PC-9 (cell line): Measurements from ENCODE around the gene FGF22. TPM values are rescaled to one million over a fixed set of nuclear protein-coding genes. Genes with fewer than 3 reads are reported as not detected.
"Not testable (repeated sequence)": the region's sequence is repeated elsewhere in the genome, so short reads cannot be mapped to it uniquely, and the experiment has no call there.

Source experiments
- BruUV-seq: library from RNA; stranded (reverse); fragments of 400-500 nt; replicated peaks from 2 replicates; lab custom pipeline; 2021; lab: Mats Ljungman, UMichigan
- CTCF ChIA-PET: fragments of 300-600 bp; sonication (Branson Sonifier 250); formaldehyde crosslinking; loops from one replicate; lab custom pipeline; 2022; ENCODE audit warnings: antibody characterized with exemption; lab: Charles Lee
- POLR2A ChIA-PET: fragments of 300-600 bp; sonication (Branson Sonifier 250); formaldehyde crosslinking; loops from one replicate; lab custom pipeline; 2022; ENCODE audit warnings: antibody characterized with exemption; ENCODE audit not compliant: unreplicated experiment; lab: Charles Lee
- DNase-seq, 2 experiments: peaks; one replicate each; pipeline versions ENCODE4 v3.0.0 to v3.0.0-alpha.2; 2015 to 2022; ENCODE audit warnings: mixed read lengths in 1 of 2
- H2AFZ ChIP-seq: fragments of 200-600 bp; sonication (generic); 2 replicates; pipeline ENCODE4 v1.8.1; 2017; ENCODE audit warnings: antibody characterized with exemption
- H3F3A ChIP-seq: fragments of 200-600 bp; sonication (generic); 2 replicates; pipeline ENCODE4 v1.8.1; 2017; ENCODE audit warnings: antibody characterized with exemption, mild to moderate bottlenecking, low read depth; ENCODE audit not compliant: insufficient read depth
- H3K27ac ChIP-seq: fragments of 200-600 bp; sonication (generic); 2 replicates; pipeline ENCODE4 v1.6.1; 2016; ENCODE audit warnings: mixed run types
- H3K27me3 ChIP-seq: fragments of 200-600 bp; sonication (generic); 2 replicates; pipeline ENCODE4 v1.6.1; 2016; ENCODE audit warnings: low read depth, mixed run types; ENCODE audit not compliant: insufficient read depth
- H3K36me3 ChIP-seq: fragments of 200-600 bp; sonication (generic); 2 replicates; pipeline ENCODE4 v1.6.1; 2016; ENCODE audit warnings: low read depth, mixed run types
- H3K4me1 ChIP-seq: fragments of 200-600 bp; sonication (generic); replicated peaks from 2 replicates; pipeline ENCODE4 v1.6.1; 2016; ENCODE audit warnings: mixed run types; ENCODE audit not compliant: insufficient read depth
- H3K4me2 ChIP-seq: fragments of 200-600 bp; sonication (generic); 2 replicates; pipeline ENCODE4 v1.6.1; 2017; ENCODE audit warnings: mixed run types
- H3K4me3 ChIP-seq: fragments of 200-600 bp; sonication (generic); 2 replicates; pipeline ENCODE4 v1.6.1; 2016; ENCODE audit warnings: mixed run types
- H3K79me2 ChIP-seq: fragments of 200-600 bp; sonication (generic); 2 replicates; pipeline ENCODE4 v1.6.1; 2017; ENCODE audit warnings: low read depth, mixed run types
- H3K9me2 ChIP-seq: fragments of 200-600 bp; sonication (generic); 2 replicates; pipeline ENCODE4 v1.8.1; 2017; ENCODE audit warnings: mild to moderate bottlenecking; ENCODE audit not compliant: insufficient read depth
- H3K9me3 ChIP-seq: fragments of 200-600 bp; sonication (generic); 2 replicates; pipeline ENCODE4 v1.8.1; 2016; ENCODE audit warnings: low read depth; ENCODE audit not compliant: insufficient read depth
- H4K20me1 ChIP-seq: fragments of 200-600 bp; sonication (generic); 2 replicates; pipeline ENCODE4 v1.8.1; 2017; ENCODE audit not compliant: insufficient read depth
- CTCF ChIP-seq: fragments of 200-600 bp; sonication (generic); conservative IDR thresholded peaks from 2 replicates; pipeline ENCODE4 v1.6.1; 2017; ENCODE audit warnings: mixed run types, antibody characterized with exemption, mild to moderate bottlenecking, moderate library complexity
- EZH2 ChIP-seq: fragments of 200-600 bp; sonication (generic); IDR thresholded peaks from 2 replicates; pipeline ENCODE4 v1.8.0; 2017; ENCODE audit warnings: antibody characterized with exemption, low read depth
- intact Hi-C: fragments of 100-400 bp; cut with micrococcal nuclease; formaldehyde crosslinking; loops from one replicate; pipeline ENCODE4 v1.10.0; 2022; ENCODE audit not compliant: unreplicated experiment
- total RNA-seq: library from RNA; stranded (reverse); gene quantifications from 2 replicates; pipeline ENCODE4 v1.2.3, GENCODE V29; 2021

FGF22 gene
- total RNA-seq, 1 experiment from 2014 or later, result not detected

- Histone ChIP-seq H3K4me2 (no peak overlapping the region), H3K79me2 (no peaks in the 10 kb centered on the region), H3K9me2 (no peaks in the 10 kb centered on the region), H3K9me3 (no peaks in the 10 kb centered on the region), H4K20me1 (no peaks in the 10 kb centered on the region), H3K27me3 (no peaks in the 10 kb centered on the region), H2AFZ (no peak overlapping the region), H3K27ac (no peak overlapping the region), H3K36me3 (no peaks in the 10 kb centered on the region), H3F3A (no peaks in the 10 kb centered on the region), H3K4me1 (no peaks in the 10 kb centered on the region), H3K4me3 (no peak overlapping the region)
- POLR2A ChIA-PET, result no interaction called here
- TF ChIP-seq CTCF (no peak), EZH2 (no peak)
- no peak for DNase-seq
- CTCF ChIA-PET, result no interaction called here
- intact Hi-C loops, result no loop called here
- no TSS peak for BruUV-seq
These were observed 35.3 kb upstream of the FGF22 start for GRCh38 chr19:604355-604754.

GRCh38 chr19:605061-605971 lies 34.4 kb upstream of the FGF22 start:
- POLR2A ChIA-PET, DNase-seq, H3K36me3 ChIP-seq, H2AFZ ChIP-seq, H3K27ac ChIP-seq, H3K4me3 ChIP-seq, H3K4me2 ChIP-seq, CTCF ChIA-PET, H3F3A ChIP-seq, H3K9me2 ChIP-seq, H3K79me2 ChIP-seq, H3K4me1 ChIP-seq, intact Hi-C loops, BruUV-seq, H3K27me3 ChIP-seq, H3K9me3 ChIP-seq, H4K20me1 ChIP-seq: not testable (repeated sequence)

GRCh38 chr19:607301-608154 lies 32.2 kb upstream of the FGF22 start:
- Histone ChIP-seq H3F3A (no peaks in the 10 kb centered on the region), H3K4me3 (no peak overlapping the region), H3K36me3 (no peaks in the 10 kb centered on the region), H3K27ac (no peak overlapping the region), H3K4me1 (no peaks in the 10 kb centered on the region), H3K27me3 (no peaks in the 10 kb centered on the region), H3K79me2 (no peaks in the 10 kb centered on the region), H3K9me3 (no peaks in the 10 kb centered on the region), H3K4me2 (no peak overlapping the region), H2AFZ (no peak overlapping the region), H3K9me2 (no peaks in the 10 kb centered on the region), H4K20me1 (no peaks in the 10 kb centered on the region)
- intact Hi-C loops, result no loop called here
- ChIA-PET POLR2A (interaction anchor here (0.6 kb wide), 1 partner anchor 36 kb away, joined by 28 read pairs; no protein-coding TSS in a partner anchor), CTCF (no interaction called here)
- TF ChIP-seq CTCF, result no peak
- TF ChIP-seq EZH2, result no peak
- no TSS peak for BruUV-seq
- DNase-seq, result no peak
